Activated CD8-positive, alpha-beta memory T cell treated with anti-CD3 and anti-CD28 coated beads for 24 hours (primary cell): ENCODE data around the gene HTR4.
"Not testable (repeated sequence)": the region's sequence is repeated elsewhere in the genome, so short reads cannot be mapped to it uniquely, and the experiment has no call there.

Experiments used
- DNase-seq: peaks from one replicate; pipeline ENCODE4 v3.0.0-alpha.2; 2020

Gene HTR4

GRCh38 chr5:148653836-148654781 lies at the start of gene HTR4:
Gene HTR4, minus strand, starts transcription at chr5:148654527. Its CDS starts 17,513 bp downstream, at chr5:148637014.
- DNase-seq, result no peak

GRCh38 chr5:148702019-148702596 lies 47.8 kb upstream of the HTR4 start:
- no peak for DNase-seq

GRCh38 chr5:148699028-148699427 lies 44.7 kb upstream of the HTR4 start:
- no peak for DNase-seq

GRCh38 chr5:148697809-148698196 lies 43.5 kb upstream of the HTR4 start:
- DNase-seq, result no peak

- DNase-seq, result no peak
Observed at GRCh38 chr5:148697180-148697808, 43.0 kb upstream of the HTR4 start.

- no peak for DNase-seq
Observed at GRCh38 chr5:148696187-148697036, 42.1 kb upstream of the HTR4 start.

- no peak for DNase-seq
Observed at GRCh38 chr5:148690945-148691344, 36.6 kb upstream of the HTR4 start.

GRCh38 chr5:148688787-148689186 lies 34.5 kb upstream of the HTR4 start:
- DNase-seq, result no peak

GRCh38 chr5:148687871-148688270 lies 33.5 kb upstream of the HTR4 start:
- no peak for DNase-seq

GRCh38 chr5:148687427-148687826 lies 33.1 kb upstream of the HTR4 start:
- no peak for DNase-seq

GRCh38 chr5:148686660-148687059 lies 32.3 kb upstream of the HTR4 start:
- DNase-seq, result no peak

- no peak for DNase-seq
Observed at GRCh38 chr5:148685520-148686134, 31.3 kb upstream of the HTR4 start.

- no peak for DNase-seq
Observed at GRCh38 chr5:148684528-148684927, 30.2 kb upstream of the HTR4 start.

GRCh38 chr5:148683651-148684050 lies 29.3 kb upstream of the HTR4 start:
- DNase-seq, result no peak

GRCh38 chr5:148682058-148683026 lies 28.0 kb upstream of the HTR4 start:
- DNase-seq, result no peak

- DNase-seq, result no peak
Observed at GRCh38 chr5:148681157-148682057, 27.1 kb upstream of the HTR4 start.

GRCh38 chr5:148673704-148674103 lies 19.4 kb upstream of the HTR4 start:
- DNase-seq, result not testable (repeated sequence)

GRCh38 chr5:148666353-148666752 lies 12.0 kb upstream of the HTR4 start:
- no peak for DNase-seq

- no peak for DNase-seq
Observed at GRCh38 chr5:148665431-148665830, 11.1 kb upstream of the HTR4 start.

- DNase-seq, result no peak
Observed at GRCh38 chr5:148663509-148663908, 9.2 kb upstream of the HTR4 start.
